Activated T-cell treated with anti-CD3 and anti-CD28 coated beads for 1 hour (primary cell): Measurements from ENCODE around the gene VWA5B1.
"Not testable (repeated sequence)": the region's sequence is repeated elsewhere in the genome, so short reads cannot be mapped to it uniquely, and the experiment has no call there.

Experiments used
- DNase-seq: peaks from one replicate; pipeline ENCODE4 v3.0.0-alpha.2; 2020; ENCODE audit warnings: low read depth

Gene VWA5B1

GRCh38 chr1:20279509-20279908, 11.2 kb upstream of the VWA5B1 start:
- DNase-seq, result no peak

GRCh38 chr1:20280341-20280740, 10.3 kb upstream of the VWA5B1 start:
- no peak for DNase-seq

- no peak for DNase-seq
Measured at GRCh38 chr1:20280906-20281305, 9.8 kb upstream of the VWA5B1 start.

- no peak for DNase-seq
Measured at GRCh38 chr1:20281801-20282200, 8.9 kb upstream of the VWA5B1 start.

- DNase-seq, result no peak
Measured at GRCh38 chr1:20282533-20282932, 8.1 kb upstream of the VWA5B1 start.

- no peak for DNase-seq
Measured at GRCh38 chr1:20284046-20284445, 6.6 kb upstream of the VWA5B1 start.

- DNase-seq, result no peak
Measured at GRCh38 chr1:20284625-20285024, 6.0 kb upstream of the VWA5B1 start.

GRCh38 chr1:20285510-20285909, 5.2 kb upstream of the VWA5B1 start:
- DNase-seq, result no peak

GRCh38 chr1:20287696-20288095, 3.0 kb upstream of the VWA5B1 start:
- not testable (repeated sequence) for DNase-seq

GRCh38 chr1:20291645-20292084, 990 bp downstream of the VWA5B1 start:
- DNase-seq, result no peak

- no peak for DNase-seq
Measured at GRCh38 chr1:20298626-20299025, 8.0 kb downstream of the VWA5B1 start.

GRCh38 chr1:20301463-20302107, 10.9 kb downstream of the VWA5B1 start:
- no peak for DNase-seq

- no peak for DNase-seq
Measured at GRCh38 chr1:20302108-20302471, 11.4 kb downstream of the VWA5B1 start.

- no peak for DNase-seq
Measured at GRCh38 chr1:20307026-20307425, 16.4 kb downstream of the VWA5B1 start.

- no peak for DNase-seq
Measured at GRCh38 chr1:20308569-20308968, 17.9 kb downstream of the VWA5B1 start.

GRCh38 chr1:20311289-20311688, 20.6 kb downstream of the VWA5B1 start:
- no peak for DNase-seq

- DNase-seq, result no peak
Measured at GRCh38 chr1:20312310-20312709, 21.6 kb downstream of the VWA5B1 start.

- DNase-seq, result no peak
Measured at GRCh38 chr1:20312818-20313217, 22.1 kb downstream of the VWA5B1 start.

- no peak for DNase-seq
Measured at GRCh38 chr1:20317471-20317870, 26.8 kb downstream of the VWA5B1 start.

- DNase-seq, result no peak
Measured at GRCh38 chr1:20318521-20318920, 27.8 kb downstream of the VWA5B1 start.

GRCh38 chr1:20318971-20319370, 28.3 kb downstream of the VWA5B1 start:
- no peak for DNase-seq

GRCh38 chr1:20319456-20320220, 29.0 kb downstream of the VWA5B1 start:
- no peak for DNase-seq

- DNase-seq, result no peak
Measured at GRCh38 chr1:20320704-20321103, 30.0 kb downstream of the VWA5B1 start.

GRCh38 chr1:20321573-20321972, 30.9 kb downstream of the VWA5B1 start:
- DNase-seq, result no peak
